DMS79 treated with DMSO at 0.1 percent for 48 hours (cell line): Measurements from ENCODE around the gene MTUS2.

Source experiments
- DNase-seq: peaks from one replicate; lab custom pipeline; 2025; lab: John Stamatoyannopoulos, UW

Gene MTUS2

GRCh38 chr13:28859069-28859468, 38.9 kb downstream of the MTUS2 start:
- DNase-seq, result no peak

DNA sequence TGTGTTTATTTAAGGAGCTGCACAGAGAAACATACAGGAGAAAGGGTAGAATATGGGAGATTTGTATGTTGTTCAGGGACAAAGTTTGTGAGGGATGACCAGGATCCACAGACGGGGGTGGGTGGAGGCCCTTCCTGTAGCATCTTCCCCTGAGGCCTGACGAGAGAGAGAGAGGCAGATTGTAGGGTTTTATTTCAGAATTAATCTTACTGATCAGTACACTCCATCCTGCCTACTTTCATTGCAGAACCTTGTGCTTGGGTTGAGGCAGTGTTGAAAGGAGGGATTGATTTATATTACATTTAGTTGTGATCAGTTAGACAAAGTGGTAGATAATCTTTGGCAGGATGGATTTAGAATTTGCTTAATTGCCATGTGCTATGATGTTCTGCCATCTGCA, 39.6 kb downstream of the MTUS2 start:
- DNase-seq, result no peak

DNA sequence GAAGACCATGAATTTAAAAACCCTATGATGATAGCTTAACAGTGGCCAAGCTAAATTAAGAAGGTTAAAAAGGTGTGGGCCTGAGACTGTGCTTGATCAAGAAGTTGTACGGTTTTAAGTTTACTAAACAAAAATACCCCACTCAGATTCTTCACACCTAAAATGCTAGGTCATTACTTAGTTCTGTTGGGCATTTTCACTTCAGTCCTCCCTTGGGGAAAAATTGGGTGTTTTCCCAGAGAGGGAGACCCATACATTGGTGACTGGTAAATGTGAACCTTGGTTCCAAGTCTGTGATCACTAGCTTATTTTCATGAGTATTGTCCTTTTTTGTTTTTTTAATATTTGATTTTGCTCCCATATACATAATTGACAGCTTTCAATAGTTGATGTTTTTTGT, 44.4 kb downstream of the MTUS2 start:
- no peak for DNase-seq

- peak; percentile 37 for DNase-seq
Measured at GRCh38 chr13:28865149-28865744, 45.1 kb downstream of the MTUS2 start.

DNA sequence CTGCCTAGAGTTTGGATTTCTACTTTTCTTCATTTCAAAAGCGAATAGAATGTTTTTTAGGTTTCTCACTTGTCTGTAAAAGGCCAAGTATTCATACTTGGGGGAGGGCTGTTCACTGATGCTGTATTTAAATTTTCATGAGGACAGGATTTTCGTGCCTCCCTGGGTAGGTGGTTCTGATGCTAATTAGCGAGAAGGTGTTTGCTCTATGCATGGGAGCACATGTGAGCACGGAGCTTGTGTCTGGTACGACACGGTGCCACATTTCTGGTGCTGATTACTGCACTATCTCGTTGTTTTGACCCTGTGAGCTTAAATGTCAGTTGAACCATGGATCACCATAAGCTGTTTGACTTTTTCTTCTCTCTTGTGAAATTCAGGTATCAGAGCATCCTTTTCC, 45.8 kb downstream of the MTUS2 start:
- no peak for DNase-seq

DNA sequence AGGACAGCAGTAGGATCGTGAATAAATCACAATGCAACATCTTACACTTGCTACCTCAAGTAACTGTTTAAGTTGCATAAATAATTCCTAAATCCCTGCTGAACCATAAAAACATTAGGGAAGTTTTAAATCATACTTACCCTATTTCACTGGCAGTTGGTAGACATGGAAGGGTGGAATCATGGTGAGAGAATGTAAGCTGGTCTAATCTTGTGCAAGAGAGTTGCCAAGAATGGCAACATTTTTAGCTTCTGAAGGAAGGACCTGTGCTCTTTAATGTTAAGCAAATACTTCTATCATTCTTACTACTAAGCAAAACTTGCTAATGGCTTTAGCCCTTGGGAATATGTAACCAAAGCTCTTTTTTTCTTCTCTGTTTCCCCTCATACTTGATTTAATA, 46.8 kb downstream of the MTUS2 start:
- no peak for DNase-seq

GRCh38 chr13:28867564-28867963, 47.4 kb downstream of the MTUS2 start:
- no peak for DNase-seq

- DNase-seq, result no peak
Measured at GRCh38 chr13:28872427-28873176, 52.5 kb downstream of the MTUS2 start.

DNA sequence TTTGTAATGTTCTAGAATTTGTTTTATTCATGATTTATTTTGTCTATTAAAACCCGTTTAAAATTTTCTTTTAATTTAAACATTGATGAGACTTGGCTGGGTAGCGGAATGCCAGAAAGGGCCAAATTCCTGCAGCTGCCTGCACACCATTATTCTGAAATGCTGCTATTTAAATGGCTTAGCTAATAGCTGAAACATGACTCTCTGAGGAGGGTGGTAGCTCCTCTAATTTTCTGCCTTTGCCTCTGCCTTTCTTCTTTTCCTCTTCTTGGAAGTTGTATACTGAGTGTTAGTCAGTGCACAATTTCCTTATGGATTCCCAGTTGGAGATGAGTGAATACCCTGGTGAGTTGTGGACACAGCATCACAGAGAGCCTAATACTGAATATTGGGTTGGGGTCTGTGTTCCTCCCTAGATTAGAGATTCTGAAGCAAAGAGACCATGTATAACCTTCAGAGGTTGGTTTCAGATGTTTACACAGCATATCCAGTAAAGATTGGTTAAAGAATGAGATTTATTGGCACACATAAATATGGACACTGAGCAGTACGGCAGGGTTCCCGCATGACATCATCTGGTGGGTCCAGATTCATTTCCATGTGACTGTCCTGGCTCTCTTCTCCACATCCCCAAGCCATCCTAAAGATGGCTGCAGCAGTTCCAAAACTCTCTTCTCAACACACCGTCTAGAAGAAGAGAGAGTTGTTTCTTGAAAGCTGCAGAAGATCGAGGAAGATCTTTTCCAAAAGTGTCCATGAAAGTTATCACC, 55.9 kb downstream of the MTUS2 start:
- DNase-seq, result no peak

- no peak for DNase-seq
Measured at GRCh38 chr13:28877408-28877807, 57.3 kb downstream of the MTUS2 start.

- DNase-seq, result no peak
Measured at GRCh38 chr13:28885181-28885580, 65.0 kb downstream of the MTUS2 start.

- DNase-seq, result no peak
Measured at GRCh38 chr13:28889086-28889732, 69.1 kb downstream of the MTUS2 start.

DNA sequence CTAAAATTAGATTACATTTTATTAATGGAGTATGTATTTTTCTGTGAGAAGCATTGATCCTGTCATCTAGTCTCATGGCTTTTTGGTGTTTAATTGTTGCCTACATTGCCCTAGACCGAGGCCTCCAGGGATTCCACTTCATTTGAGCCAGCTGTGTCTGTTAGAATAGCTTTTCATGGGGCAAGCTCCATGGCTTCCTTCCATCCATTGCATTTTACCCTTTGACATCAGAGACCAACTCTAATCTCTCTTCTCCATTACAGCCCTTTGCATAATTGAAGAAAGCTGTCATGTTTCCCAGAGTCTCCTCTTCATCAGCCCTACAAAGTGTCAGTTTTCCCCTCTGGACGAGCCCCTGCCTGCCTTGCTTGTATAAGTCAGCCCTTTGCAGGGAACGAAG, 70.6 kb downstream of the MTUS2 start:
- no peak for DNase-seq

- no peak for DNase-seq
Measured at GRCh38 chr13:28918030-28918429, 97.9 kb downstream of the MTUS2 start.

DNA sequence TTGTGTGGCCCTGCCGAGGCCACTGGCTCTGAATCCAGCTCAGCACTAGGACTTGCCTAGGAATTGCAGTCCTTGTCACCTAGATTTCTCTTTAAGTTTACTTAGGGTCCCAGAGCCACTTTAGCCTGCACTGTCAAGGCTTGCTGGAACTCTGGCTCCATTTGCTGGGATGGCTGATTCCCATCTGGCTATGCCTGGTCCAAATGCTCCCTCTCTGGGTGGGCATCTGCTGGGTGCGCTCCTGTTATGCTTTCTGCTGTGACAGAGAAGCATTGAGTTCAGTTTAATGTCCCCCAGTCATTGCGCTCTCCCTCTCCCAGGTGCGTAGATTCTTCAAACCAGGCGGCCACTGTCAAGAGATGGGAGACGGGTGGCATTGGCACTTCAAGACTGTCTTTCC, 102.2 kb downstream of the MTUS2 start:
- no peak for DNase-seq

DNA sequence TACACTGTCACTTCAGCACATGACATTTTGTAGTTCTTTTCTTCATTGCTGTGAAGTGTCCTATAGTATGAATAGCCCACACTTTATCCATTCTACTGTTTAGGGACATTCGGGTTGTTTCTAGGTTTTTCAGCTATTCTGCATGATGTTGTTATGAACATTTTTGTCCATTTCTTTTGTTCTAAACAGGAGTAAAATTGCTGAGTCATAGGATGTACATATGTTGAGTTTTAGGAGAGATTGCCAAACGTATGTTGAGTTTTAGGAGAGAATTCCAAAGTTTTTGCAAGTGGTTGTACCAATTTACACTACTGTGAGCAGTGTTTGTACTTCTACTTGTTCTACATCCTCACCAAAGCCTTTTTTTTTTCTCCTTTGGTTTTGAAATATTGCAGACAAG, 115.0 kb downstream of the MTUS2 start:
- DNase-seq, result no peak

DNA sequence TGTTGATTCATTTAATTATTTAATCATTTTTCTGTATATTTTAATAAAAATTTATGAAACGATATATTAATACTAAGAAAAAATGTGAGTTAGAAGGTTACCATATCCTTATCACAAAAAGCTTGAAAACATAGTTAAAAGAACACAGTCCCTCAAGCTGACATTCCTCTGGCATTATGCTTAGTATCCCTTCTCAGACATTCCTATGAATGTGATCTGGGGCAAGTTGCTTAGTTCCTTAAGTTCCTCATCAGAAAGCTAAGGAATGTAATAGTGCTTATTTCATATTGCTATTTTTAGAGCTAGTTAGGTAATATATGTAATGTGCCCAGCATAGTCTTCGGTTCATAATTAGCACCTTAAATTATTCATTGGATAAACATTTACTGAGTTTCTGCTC, 122.8 kb downstream of the MTUS2 start:
- DNase-seq, result no peak

DNA sequence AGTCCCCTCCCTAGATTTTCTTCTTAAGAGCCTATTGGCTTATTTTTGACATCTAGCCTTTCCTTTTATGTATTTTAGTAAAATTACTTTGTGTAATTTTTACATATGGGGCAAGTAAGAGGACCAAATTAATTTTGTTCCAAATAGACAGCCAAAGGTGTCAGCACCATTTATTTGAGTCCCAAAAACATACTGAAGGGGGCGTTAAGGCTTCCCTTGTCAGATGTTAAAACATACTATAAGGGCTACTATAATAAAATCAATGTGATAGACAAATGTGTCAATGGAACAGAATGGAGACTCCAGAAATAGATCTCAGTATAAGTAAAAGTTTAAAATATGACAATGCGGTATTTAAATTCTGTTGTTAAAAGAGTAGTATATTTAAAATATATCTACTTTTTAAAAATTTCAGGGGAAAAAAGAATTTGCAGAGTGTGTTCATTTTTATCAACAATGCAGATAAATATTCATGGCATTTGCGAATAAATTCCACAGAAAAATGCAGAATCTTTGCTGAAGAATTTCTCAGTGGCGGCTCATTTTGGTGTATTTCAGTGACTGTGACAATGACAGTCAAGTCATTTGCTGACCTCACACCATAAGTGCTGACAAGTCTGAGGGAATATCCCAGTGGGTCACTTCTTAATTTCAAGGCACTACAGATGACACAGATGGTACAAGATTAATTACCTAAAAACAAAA, 133.7 kb downstream of the MTUS2 start:
- no peak for DNase-seq

DNA sequence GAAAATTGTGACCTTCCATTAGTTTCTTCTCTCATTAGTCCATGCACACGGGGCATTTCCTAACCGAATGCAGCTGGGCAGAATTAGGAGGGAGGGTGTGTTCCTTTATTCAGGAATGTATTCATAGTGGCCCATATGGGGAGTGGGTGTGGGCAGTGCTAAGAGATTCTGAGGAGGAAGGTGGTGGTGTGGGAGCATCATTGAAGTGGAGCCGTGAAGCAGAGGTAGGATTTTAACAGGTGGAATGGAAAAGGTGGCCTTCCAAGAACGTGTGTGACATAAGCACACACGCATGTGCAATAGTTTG, 134.2 kb downstream of the MTUS2 start:
- DNase-seq, result no peak

GRCh38 chr13:28954810-28955209, 134.7 kb downstream of the MTUS2 start:
- DNase-seq, result no peak

- no peak for DNase-seq
Measured at GRCh38 chr13:28955264-28955966, 135.3 kb downstream of the MTUS2 start.

- no peak for DNase-seq
Measured at GRCh38 chr13:28958018-28958417, 137.9 kb downstream of the MTUS2 start.
